CD14-positive monocyte (primary cell): ENCODE measurements around the gene FADS1. TPM values are rescaled to one million over a fixed set of nuclear protein-coding genes. Genes with fewer than 3 reads are reported as not detected.

Source experiments
- DNase-seq, 3 donors: peaks; one replicate each; pipeline ENCODE4 v3.0.0-alpha.2; 2011 to 2022
- H2AFZ ChIP-seq: 2 replicates; pipeline ENCODE4 v1.6.0; 2012; ENCODE audit warnings: mild to moderate bottlenecking, low read depth, low read length, inconsistent platforms; ENCODE audit not compliant: insufficient read depth, poor library complexity, severe bottlenecking
- H3K27ac ChIP-seq, 2 donors: 1 replicate in 1 of 2; 2 replicates in 1 of 2; pipeline ENCODE4 v1.5.1; 2012 to 2013; ENCODE audit warnings: low read length in 2 of 2, control low read depth in 1 of 2, inconsistent platforms in 1 of 2, low read depth in 1 of 2, mild to moderate bottlenecking in 1 of 2
- H3K27me3 ChIP-seq, 2 donors: one replicate each; pipeline versions ENCODE4 v1.6.0 to v1.6.1; 2011 to 2013; ENCODE audit warnings: low read length in 2 of 2; ENCODE audit not compliant: control insufficient read depth in 2 of 2, insufficient read depth in 2 of 2
- H3K36me3 ChIP-seq, 2 donors: replicated peaks in 1 of 2; 1 replicate in 1 of 2; 2 replicates in 1 of 2; pipeline versions ENCODE4 v1.5.1 to v1.6.1; 2012 to 2013; ENCODE audit warnings: low read length in 2 of 2, control low read depth in 1 of 2, inconsistent platforms in 1 of 2, mild to moderate bottlenecking in 1 of 2; ENCODE audit not compliant: insufficient read depth in 2 of 2, control insufficient read depth in 1 of 2
- H3K4me1 ChIP-seq, 2 donors: 1 replicate in 1 of 2; 2 replicates in 1 of 2; pipeline versions ENCODE4 v1.5.1 to v1.6.1; 2012 to 2013; ENCODE audit warnings: low read length in 2 of 2, control low read depth in 1 of 2, inconsistent platforms in 1 of 2, mild to moderate bottlenecking in 1 of 2, moderate library complexity in 1 of 2; ENCODE audit not compliant: insufficient read depth in 2 of 2, control insufficient read depth in 1 of 2
- H3K4me2 ChIP-seq: replicated peaks from 2 replicates; pipeline ENCODE3; 2012; ENCODE audit warnings: low read length, moderate library complexity, mild to moderate bottlenecking; ENCODE audit not compliant: poor library complexity, severe bottlenecking; ENCODE audit errors: extremely low read depth
- H3K4me3 ChIP-seq, 3 experiments: fragments of 200-600 bp in 1 of 3; sonication (generic) in 1 of 3; replicated peaks in 1 of 3; 1 replicate in 2 of 3; 2 replicates in 1 of 3; pipeline ENCODE4 v1.5.1; 2011 to 2013; ENCODE audit warnings: low read length in 3 of 3, mild to moderate bottlenecking in 3 of 3, control low read depth in 2 of 3, low read depth in 2 of 3, inconsistent platforms in 1 of 3, moderate library complexity in 1 of 3
- H3K79me2 ChIP-seq: 2 replicates; pipeline ENCODE4 v1.6.0; 2012; ENCODE audit warnings: mild to moderate bottlenecking, control low read depth, inconsistent platforms, low read length, moderate library complexity; ENCODE audit not compliant: insufficient read depth
- H3K9ac ChIP-seq: 2 replicates; pipeline ENCODE4 v1.6.0; 2017; ENCODE audit warnings: low read length, mild to moderate bottlenecking; ENCODE audit not compliant: insufficient read depth, poor library complexity, severe bottlenecking
- H3K9me3 ChIP-seq, 2 donors: replicated peaks in 1 of 2; 1 replicate in 1 of 2; 2 replicates in 1 of 2; pipeline versions ENCODE4 v1.5.1 to v1.6.1; 2012 to 2013; ENCODE audit warnings: low read length in 2 of 2, control low read depth in 1 of 2; ENCODE audit not compliant: control insufficient read depth in 1 of 2, insufficient read depth in 1 of 2
- H4K20me1 ChIP-seq: 2 replicates; pipeline ENCODE4 v1.6.0; 2012; ENCODE audit warnings: mild to moderate bottlenecking, low read length, control low read depth, moderate library complexity; ENCODE audit not compliant: insufficient read depth
- H3K27ac Mint-ChIP-seq, 7 donors: one replicate each; pipeline ENCODE4 v1.8.0; 2020; ENCODE audit warnings: mild to moderate bottlenecking in 7 of 7, mixed read lengths in 7 of 7, moderate library complexity in 6 of 7, inconsistent platforms in 2 of 7
- H3K27me3 Mint-ChIP-seq, 3 donors: one replicate each; pipeline ENCODE4 v1.8.0; 2021 to 2022; ENCODE audit warnings: low read depth in 3 of 3, mild to moderate bottlenecking in 3 of 3, mixed read lengths in 3 of 3, moderate library complexity in 3 of 3, inconsistent platforms in 1 of 3
- H3K36me3 Mint-ChIP-seq, 2 donors: one replicate each; pipeline ENCODE4 v1.8.0; 2020; ENCODE audit warnings: mixed read lengths in 2 of 2, inconsistent platforms in 1 of 2, mild to moderate bottlenecking in 1 of 2
- H3K4me1 Mint-ChIP-seq: one replicate; pipeline ENCODE4 v1.8.0; 2020; ENCODE audit warnings: mild to moderate bottlenecking, mixed read lengths
- H3K4me3 Mint-ChIP-seq, 2 donors: one replicate each; pipeline ENCODE4 v1.8.0; 2020; ENCODE audit warnings: mild to moderate bottlenecking in 2 of 2, mixed read lengths in 2 of 2, moderate library complexity in 1 of 2
- H3K9me3 Mint-ChIP-seq, 7 donors: one replicate each; pipeline ENCODE4 v1.8.0; 2020 to 2022; ENCODE audit warnings: mixed read lengths in 7 of 7, mild to moderate bottlenecking in 6 of 7, moderate library complexity in 6 of 7, inconsistent platforms in 2 of 7
- WGBS: methylation state at CpG from one replicate; pipeline ENCODE4 v1.1.5; 2013; ENCODE audit warnings: missing lambda C conversion rate; ENCODE audit not compliant: insufficient coverage; 5-methylcytosine and 5-hydroxymethylcytosine counted together
- intact Hi-C, 2 donors: fragments of 100-400 bp; cut with micrococcal nuclease; formaldehyde crosslinking; loops; one replicate each; pipeline versions ENCODE4 v1.15.0 to v1.15.1; 2023
- polyA plus RNA-seq, 3 donors: library from polyadenylated mRNA; depleted of rRNA in 1 of 3; unstranded in 2 of 3; stranded (reverse) in 1 of 3; fragments of 300-500 nt in 2 of 3; fragments of >200 nt in 1 of 3; fragmentation: Illumina TruSeq in 2 of 3; gene quantifications; 1 replicate in 2 of 3; 2 replicates in 1 of 3; pipeline ENCODE4 v1.2.3, GENCODE V29; 2012 to 2021
- TF ChIP-seq, protein P1 (sequence below): fragments of 200-600 bp; IDR thresholded peaks from one replicate; pipeline ENCODE4 v1.8.0; 2022; ENCODE audit warnings: antibody characterized with exemption, mild to moderate bottlenecking

Gene FADS1
- polyA plus RNA-seq, 3 donors, result 10.6 to 31.8 (median 29.2) TPM

GRCh38 chr11:61837411-61838005 is 20.7 kb upstream of the FADS1 start:
- H3K4me1 Mint-ChIP-seq, result peaks cover 39% of the 10 kb centered on the region
- no peak overlapping the region for H3K9ac ChIP-seq
- WGBS, result 98% methylated on average over 12 of the region's 15 CpGs
- H3K36me3 ChIP-seq, result peaks cover 12 to 28% of the 10 kb centered on the region in 2 donors
- H3K27ac ChIP-seq, result no peak overlapping the region
- H3K79me2 ChIP-seq, result peaks cover 13% of the 10 kb centered on the region
- peak overlapping the region in 2 of 7 donors; percentile 19 to 31 for H3K27ac Mint-ChIP-seq
- peaks cover 0 to 5% (median 2%) of the 10 kb centered on the region in 3 donors for H3K27me3 Mint-ChIP-seq
- H3K4me1 ChIP-seq, result peaks cover 27 to 31% of the 10 kb centered on the region in 2 donors
- no peak overlapping the region for H3K4me2 ChIP-seq
- intact Hi-C loops, result no loop called here
- no peaks in the 10 kb centered on the region for H4K20me1 ChIP-seq
- no peak overlapping the region for H2AFZ ChIP-seq
- H3K4me3 ChIP-seq, result no peak overlapping the region
- peaks cover 0 to 2% (median 0%) of the 10 kb centered on the region in 7 donors for H3K9me3 Mint-ChIP-seq
- H3K9me3 ChIP-seq, result no peaks in the 10 kb centered on the region
- no peak overlapping the region for H3K4me3 Mint-ChIP-seq
- no peak for DNase-seq
- TF ChIP-seq, protein P1, sequence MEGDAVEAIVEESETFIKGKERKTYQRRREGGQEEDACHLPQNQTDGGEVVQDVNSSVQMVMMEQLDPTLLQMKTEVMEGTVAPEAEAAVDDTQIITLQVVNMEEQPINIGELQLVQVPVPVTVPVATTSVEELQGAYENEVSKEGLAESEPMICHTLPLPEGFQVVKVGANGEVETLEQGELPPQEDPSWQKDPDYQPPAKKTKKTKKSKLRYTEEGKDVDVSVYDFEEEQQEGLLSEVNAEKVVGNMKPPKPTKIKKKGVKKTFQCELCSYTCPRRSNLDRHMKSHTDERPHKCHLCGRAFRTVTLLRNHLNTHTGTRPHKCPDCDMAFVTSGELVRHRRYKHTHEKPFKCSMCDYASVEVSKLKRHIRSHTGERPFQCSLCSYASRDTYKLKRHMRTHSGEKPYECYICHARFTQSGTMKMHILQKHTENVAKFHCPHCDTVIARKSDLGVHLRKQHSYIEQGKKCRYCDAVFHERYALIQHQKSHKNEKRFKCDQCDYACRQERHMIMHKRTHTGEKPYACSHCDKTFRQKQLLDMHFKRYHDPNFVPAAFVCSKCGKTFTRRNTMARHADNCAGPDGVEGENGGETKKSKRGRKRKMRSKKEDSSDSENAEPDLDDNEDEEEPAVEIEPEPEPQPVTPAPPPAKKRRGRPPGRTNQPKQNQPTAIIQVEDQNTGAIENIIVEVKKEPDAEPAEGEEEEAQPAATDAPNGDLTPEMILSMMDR, result no peak
- no peaks in the 10 kb centered on the region for H3K27me3 ChIP-seq
- H3K36me3 Mint-ChIP-seq, result peaks cover 27 to 55% of the 10 kb centered on the region in 2 donors

- no peaks in the 10 kb centered on the region for H3K9me3 ChIP-seq
- no peak overlapping the region for H2AFZ ChIP-seq
- peak overlapping the region; percentile 39 to 75 for H3K27ac ChIP-seq
- no peaks in the 10 kb centered on the region for H3K27me3 ChIP-seq
- intact Hi-C loops, result no loop called here
- peaks cover 51% of the 10 kb centered on the region for H3K4me1 Mint-ChIP-seq
- peaks cover 0 to 5% (median 0%) of the 10 kb centered on the region in 3 donors for H3K27me3 Mint-ChIP-seq
- TF ChIP-seq, protein P1, result no peak
- no peak for DNase-seq
- H3K9me3 Mint-ChIP-seq, result peaks cover 0 to 2% (median 0%) of the 10 kb centered on the region in 7 donors
- peaks cover 40 to 44% of the 10 kb centered on the region in 2 donors for H3K4me1 ChIP-seq
- 95% methylated on average over 5 of the region's 8 CpGs for WGBS
- H3K27ac Mint-ChIP-seq, result peak overlapping the region; percentile 57 to 92 (median 73)
- H3K4me2 ChIP-seq, result no peak overlapping the region
- H3K4me3 ChIP-seq, result no peak overlapping the region
- no peak overlapping the region for H3K9ac ChIP-seq
- no peak overlapping the region for H3K4me3 Mint-ChIP-seq
- peaks cover 16% of the 10 kb centered on the region for H3K79me2 ChIP-seq
- H3K36me3 ChIP-seq, result peaks cover 9 to 15% of the 10 kb centered on the region in 2 donors
- H3K36me3 Mint-ChIP-seq, result peaks cover 20 to 42% of the 10 kb centered on the region in 2 donors
- no peaks in the 10 kb centered on the region for H4K20me1 ChIP-seq
Measured at GRCh38 chr11:61836193-61836592, 19.4 kb upstream of the FADS1 start.
